Upper lobe of left lung (tissue), 6 donors: Measurements from ENCODE around the gene MBP. TPM values are rescaled to one million over a fixed set of nuclear protein-coding genes. Genes with fewer than 3 reads are reported as not detected.

Experiments used
- ATAC-seq, 2 donors: fragments of 200-7000 bp; cut with Tn5 transposase; one replicate each; pipeline ENCODE4 v1.9.1; 2022; ENCODE audit warnings: mild to moderate bottlenecking in 2 of 2, moderate library complexity in 2 of 2; ENCODE audit not compliant: low FRiP score in 2 of 2
- DNase-seq, 2 donors: peaks; one replicate each; pipeline ENCODE4 v3.0.0-alpha.2; 2019 to 2020
- H3K27ac ChIP-seq, 4 donors: fragments of 200-600 bp; sonication (generic); one replicate each; pipeline ENCODE4 v1.5.1; 2016 to 2019
- H3K27me3 ChIP-seq, 4 donors: fragments of 200-600 bp; sonication (generic); one replicate each; pipeline ENCODE4 v1.5.1; 2017 to 2019
- H3K36me3 ChIP-seq, 4 donors: fragments of 200-600 bp; sonication (generic); one replicate each; pipeline ENCODE4 v1.5.1; 2016 to 2019
- H3K4me1 ChIP-seq, 4 donors: fragments of 200-600 bp; sonication (generic); one replicate each; pipeline ENCODE4 v1.5.1; 2018 to 2019
- H3K4me3 ChIP-seq, 4 donors: fragments of 200-600 bp; sonication (generic); one replicate each; pipeline ENCODE4 v1.5.1; 2017 to 2019; ENCODE audit warnings: mild to moderate bottlenecking in 2 of 4, moderate library complexity in 1 of 4
- H3K9me3 ChIP-seq, 4 donors: fragments of 200-600 bp; sonication (generic); one replicate each; pipeline ENCODE4 v1.5.1; 2018 to 2019
- EP300 ChIP-seq, 4 donors: sonication (generic); formaldehyde crosslinking; IDR thresholded peaks; one replicate each; pipeline ENCODE4 v1.5.1; 2017; ENCODE audit warnings: antibody characterized with exemption in 4 of 4, control low read depth in 2 of 4
- POLR2A ChIP-seq, 4 donors: fragments of 450-650 bp; IDR thresholded peaks; one replicate each; pipeline ENCODE4 v1.5.1; 2016 to 2017; ENCODE audit warnings: antibody characterized with exemption in 4 of 4, mild to moderate bottlenecking in 2 of 4
- POLR2AphosphoS5 ChIP-seq, 2 donors: sonication (generic); formaldehyde crosslinking; IDR thresholded peaks; one replicate each; pipeline ENCODE4 v1.5.1; 2017; ENCODE audit warnings: antibody characterized with exemption in 2 of 2
- WGBS, 2 donors: methylation state at CpG; one replicate each; pipeline ENCODE4 v1.1.5; 2017 to 2018; 5-methylcytosine and 5-hydroxymethylcytosine counted together
- total RNA-seq, 6 donors: library from RNA; depleted of rRNA in 4 of 6; stranded (reverse); fragments of >200 nt in 4 of 6; gene quantifications; one replicate each; pipeline versions ENCODE4 v1.1.0 to v1.2.1, GENCODE V29; 2016 to 2021
- TF ChIP-seq, protein P1 (sequence below), 6 experiments: fragments of 450-650 bp in 4 of 6; fragments of 200-600 bp in 2 of 6; sonication (generic) in 2 of 6; IDR thresholded peaks; one replicate each; pipeline ENCODE4 v1.5.1; 2016 to 2019; ENCODE audit warnings: antibody characterized with exemption in 6 of 6
- donor health status: DM: no; HTN: no; CAD: no; lungs with moderate emphysema.
- donor health status: DM: no; HTN: yes; CAD: no; lungs with severe emphysema.

MBP gene
- total RNA-seq, 6 donors from 2014 or later = 55.5 to 87.6 (median 68.8) TPM

DNA sequence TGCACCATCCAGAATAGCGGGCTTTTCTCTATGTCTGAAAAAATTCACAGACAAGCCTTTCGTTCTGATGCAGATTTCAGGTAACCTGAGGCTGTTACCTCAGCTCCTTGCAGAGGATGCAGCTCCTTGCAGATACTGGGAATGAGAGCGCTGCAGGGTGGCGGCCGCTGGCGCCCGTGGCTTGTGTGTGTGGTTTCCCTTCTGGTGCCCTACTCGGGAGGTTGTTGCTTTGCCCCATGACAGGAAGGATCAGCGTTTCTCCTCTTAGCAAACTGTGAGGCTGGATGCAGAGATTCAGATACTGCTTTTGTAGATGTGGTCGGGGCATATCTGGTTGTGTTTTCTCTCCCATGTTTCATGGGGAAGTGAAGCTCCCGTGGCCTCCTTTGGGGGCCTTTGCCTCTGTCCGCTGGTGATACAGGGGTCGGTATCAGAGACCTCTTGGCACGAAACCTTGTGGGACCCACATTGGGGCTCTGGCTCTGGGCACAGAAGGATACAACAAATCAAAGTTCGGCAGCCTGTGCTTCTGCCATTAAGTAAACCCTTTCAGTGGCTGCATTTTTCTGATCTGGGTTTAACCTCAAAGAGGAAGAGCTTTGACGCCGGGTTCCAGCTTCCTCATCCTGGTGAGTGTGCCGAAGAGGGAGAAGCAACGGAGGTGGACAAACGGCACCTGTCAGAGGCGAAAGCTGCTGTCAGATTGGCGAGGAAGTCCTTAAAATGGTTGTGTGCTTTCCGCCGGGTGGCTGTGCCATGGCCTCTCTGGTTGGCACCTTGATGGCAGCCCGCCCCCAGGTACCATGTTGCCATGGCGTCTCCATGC is 127.8 kb downstream of the MBP start:
- peak in 1 of 2 donors; percentile 55 for DNase-seq
- 60 to 90% methylated on average over 19 to 25 of the region's 26 CpGs for WGBS, 2 donors
- TF ChIP-seq POLR2A (IDR thresholded peaks at IDR 0.05) (peak in 1 of 4 donors; percentile 36), EP300 (IDR thresholded peaks at IDR 0.05) (no peak), POLR2AphosphoS5 (IDR thresholded peaks at IDR 0.05) (no peak)
- TF ChIP-seq, protein P1, sequence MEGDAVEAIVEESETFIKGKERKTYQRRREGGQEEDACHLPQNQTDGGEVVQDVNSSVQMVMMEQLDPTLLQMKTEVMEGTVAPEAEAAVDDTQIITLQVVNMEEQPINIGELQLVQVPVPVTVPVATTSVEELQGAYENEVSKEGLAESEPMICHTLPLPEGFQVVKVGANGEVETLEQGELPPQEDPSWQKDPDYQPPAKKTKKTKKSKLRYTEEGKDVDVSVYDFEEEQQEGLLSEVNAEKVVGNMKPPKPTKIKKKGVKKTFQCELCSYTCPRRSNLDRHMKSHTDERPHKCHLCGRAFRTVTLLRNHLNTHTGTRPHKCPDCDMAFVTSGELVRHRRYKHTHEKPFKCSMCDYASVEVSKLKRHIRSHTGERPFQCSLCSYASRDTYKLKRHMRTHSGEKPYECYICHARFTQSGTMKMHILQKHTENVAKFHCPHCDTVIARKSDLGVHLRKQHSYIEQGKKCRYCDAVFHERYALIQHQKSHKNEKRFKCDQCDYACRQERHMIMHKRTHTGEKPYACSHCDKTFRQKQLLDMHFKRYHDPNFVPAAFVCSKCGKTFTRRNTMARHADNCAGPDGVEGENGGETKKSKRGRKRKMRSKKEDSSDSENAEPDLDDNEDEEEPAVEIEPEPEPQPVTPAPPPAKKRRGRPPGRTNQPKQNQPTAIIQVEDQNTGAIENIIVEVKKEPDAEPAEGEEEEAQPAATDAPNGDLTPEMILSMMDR (IDR thresholded peaks at IDR 0.05) = no peak
- Histone ChIP-seq H3K4me1 (peaks cover 3 to 30% (median 13%) of the 10 kb centered on the region in 4 donors), H3K36me3 (peaks cover 0 to 10% (median 5%) of the 10 kb centered on the region in 4 donors), H3K27ac (peak overlapping the region in 3 of 4 donors; percentile 23 to 68 (median 54)), H3K4me3 (peak overlapping the region in 1 of 4 donors; percentile 4), H3K27me3 (no peaks in the 10 kb centered on the region), H3K9me3 (no peaks in the 10 kb centered on the region)
- no peak for ATAC-seq

DNA sequence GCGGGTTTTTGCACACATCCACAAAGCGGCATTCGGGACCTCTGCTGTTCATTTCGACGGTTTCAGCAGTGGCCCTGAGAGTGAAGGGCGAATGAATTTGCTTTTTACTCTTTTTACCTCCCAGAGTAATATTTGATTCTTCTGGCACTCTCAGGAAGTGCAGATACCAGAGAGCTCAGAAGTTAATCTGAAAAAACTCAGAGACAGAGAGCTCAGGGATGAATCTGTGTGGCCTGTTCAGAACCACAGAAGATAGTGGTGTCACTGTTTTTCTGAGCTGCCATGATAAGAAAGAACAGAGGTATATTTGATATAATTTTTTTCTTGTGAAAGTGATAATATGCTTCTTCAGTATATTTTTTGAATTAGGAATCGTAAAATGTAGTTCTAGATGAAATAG is 129.3 kb downstream of the MBP start:
- no peaks in the 10 kb centered on the region for H3K9me3 ChIP-seq
- 97 to 98% methylated on average over 7 of the region's 7 CpGs for WGBS, 2 donors
- H3K27ac ChIP-seq = no peak overlapping the region
- ATAC-seq = no peak
- TF ChIP-seq POLR2AphosphoS5 (IDR thresholded peaks at IDR 0.05) = no peak
- TF ChIP-seq EP300 (IDR thresholded peaks at IDR 0.05) = no peak
- TF ChIP-seq POLR2A (IDR thresholded peaks at IDR 0.05) = no peak
- TF ChIP-seq, protein P1 (IDR thresholded peaks at IDR 0.05) = no peak
- no peak overlapping the region for H3K4me3 ChIP-seq
- peaks cover 0 to 4% (median 0%) of the 10 kb centered on the region in 4 donors for H3K36me3 ChIP-seq
- DNase-seq = no peak
- no peaks in the 10 kb centered on the region for H3K27me3 ChIP-seq
- H3K4me1 ChIP-seq = peaks cover 3 to 30% (median 13%) of the 10 kb centered on the region in 4 donors

DNA sequence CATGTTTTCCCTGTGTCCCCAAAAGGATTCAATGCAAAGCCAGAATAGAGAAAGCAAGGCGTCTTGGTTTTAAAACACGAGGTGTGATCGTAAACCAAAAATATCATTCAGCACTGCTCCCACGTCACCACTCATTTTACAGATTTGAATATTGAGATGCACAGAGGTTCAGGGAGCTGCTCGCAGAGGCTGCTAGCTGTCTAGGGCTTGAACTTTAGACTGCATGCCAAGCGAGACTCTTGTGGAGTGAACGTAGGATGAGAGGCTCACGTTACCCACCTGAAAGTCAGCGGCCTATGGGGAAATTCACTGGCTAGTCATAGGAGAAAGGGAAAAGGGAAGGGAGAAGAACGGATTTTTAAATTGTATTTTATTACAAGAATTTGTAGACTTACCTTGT is 130.1 kb downstream of the MBP start:
- no peaks in the 10 kb centered on the region for H3K27me3 ChIP-seq
- WGBS, 2 donors = 93 to 94% methylated on average over 10 of the region's 10 CpGs
- TF ChIP-seq, protein P1 (IDR thresholded peaks at IDR 0.05) = no peak
- TF ChIP-seq POLR2A (IDR thresholded peaks at IDR 0.05) (no peak), EP300 (IDR thresholded peaks at IDR 0.05) (no peak), POLR2AphosphoS5 (IDR thresholded peaks at IDR 0.05) (no peak)
- no peak for ATAC-seq
- H3K36me3 ChIP-seq = peaks cover 0 to under 1% (median 0%) of the 10 kb centered on the region in 4 donors
- DNase-seq = no peak
- H3K9me3 ChIP-seq = no peaks in the 10 kb centered on the region
- H3K27ac ChIP-seq = no peak overlapping the region
- peaks cover 3 to 30% (median 13%) of the 10 kb centered on the region in 4 donors for H3K4me1 ChIP-seq
- no peak overlapping the region for H3K4me3 ChIP-seq

DNA sequence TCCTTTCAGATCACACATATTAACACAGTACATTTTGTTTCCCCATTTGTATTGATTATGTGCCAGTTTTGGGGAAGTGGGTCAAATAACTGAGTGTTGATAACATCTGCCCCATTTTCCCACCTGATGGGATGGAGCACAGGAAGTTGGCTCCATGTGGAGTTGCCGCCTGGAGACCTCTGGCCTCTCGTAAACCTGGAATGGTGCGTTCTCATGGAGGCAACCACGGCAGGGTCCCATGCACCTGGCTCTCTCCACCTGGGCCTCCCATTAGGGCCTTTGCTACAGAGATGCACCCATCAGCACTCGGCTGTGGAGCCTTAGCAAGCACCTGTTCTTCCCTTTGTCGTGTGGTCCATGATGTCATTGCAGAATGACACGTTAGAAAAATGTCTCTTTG is 130.6 kb downstream of the MBP start:
- WGBS, 2 donors = 88 to 95% methylated on average over 7 of the region's 7 CpGs
- DNase-seq = no peak
- peaks cover 3 to 26% (median 10%) of the 10 kb centered on the region in 4 donors for H3K4me1 ChIP-seq
- ATAC-seq = no peak
- TF ChIP-seq POLR2A (IDR thresholded peaks at IDR 0.05) (no peak), EP300 (IDR thresholded peaks at IDR 0.05) (no peak), POLR2AphosphoS5 (IDR thresholded peaks at IDR 0.05) (no peak)
- TF ChIP-seq, protein P1 (IDR thresholded peaks at IDR 0.05) = no peak
- H3K27me3 ChIP-seq = no peaks in the 10 kb centered on the region
- H3K4me3 ChIP-seq = no peak overlapping the region
- H3K36me3 ChIP-seq = no peaks in the 10 kb centered on the region
- no peaks in the 10 kb centered on the region for H3K9me3 ChIP-seq
- no peak overlapping the region for H3K27ac ChIP-seq
